ENCODE measurements around the gene SPAG16.

- TF ChIP-seq POLR2A (IDR thresholded peaks at IDR 0.05) (no peak), CTCF (IDR thresholded peaks at IDR 0.05) (no peak)
Observed at GRCh38 chr2:213846856-213847255, 562.6 kb downstream of the SPAG16 start.

All from tibial nerve (tissue), 3 donors.